ENCODE results near the gene BRD3.

DNA sequence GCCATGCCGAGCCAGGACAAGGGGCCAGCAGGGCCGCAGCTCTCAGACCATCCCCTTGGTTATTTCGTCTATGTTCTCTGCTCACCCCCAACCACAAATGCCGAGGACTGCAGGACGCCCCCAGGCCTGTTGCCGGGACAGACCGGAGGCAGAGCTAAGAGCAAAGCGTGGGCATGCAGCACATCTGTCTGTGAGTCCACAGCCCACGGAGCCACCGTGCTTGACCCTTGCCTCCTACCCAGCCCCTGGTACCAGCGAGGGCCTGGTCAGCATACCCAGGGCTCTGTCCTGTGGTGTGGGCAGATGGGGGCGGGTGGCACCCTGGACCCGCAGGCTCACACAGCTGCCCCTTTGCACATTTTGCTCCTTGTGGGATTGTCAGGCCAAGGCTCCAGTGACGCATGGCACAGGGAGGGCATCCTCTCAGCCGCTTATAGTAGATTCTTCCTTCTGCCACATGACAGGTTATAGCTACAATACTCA, 4.7 kb downstream of the BRD3 start:
- TF ChIP-seq, protein P1, sequence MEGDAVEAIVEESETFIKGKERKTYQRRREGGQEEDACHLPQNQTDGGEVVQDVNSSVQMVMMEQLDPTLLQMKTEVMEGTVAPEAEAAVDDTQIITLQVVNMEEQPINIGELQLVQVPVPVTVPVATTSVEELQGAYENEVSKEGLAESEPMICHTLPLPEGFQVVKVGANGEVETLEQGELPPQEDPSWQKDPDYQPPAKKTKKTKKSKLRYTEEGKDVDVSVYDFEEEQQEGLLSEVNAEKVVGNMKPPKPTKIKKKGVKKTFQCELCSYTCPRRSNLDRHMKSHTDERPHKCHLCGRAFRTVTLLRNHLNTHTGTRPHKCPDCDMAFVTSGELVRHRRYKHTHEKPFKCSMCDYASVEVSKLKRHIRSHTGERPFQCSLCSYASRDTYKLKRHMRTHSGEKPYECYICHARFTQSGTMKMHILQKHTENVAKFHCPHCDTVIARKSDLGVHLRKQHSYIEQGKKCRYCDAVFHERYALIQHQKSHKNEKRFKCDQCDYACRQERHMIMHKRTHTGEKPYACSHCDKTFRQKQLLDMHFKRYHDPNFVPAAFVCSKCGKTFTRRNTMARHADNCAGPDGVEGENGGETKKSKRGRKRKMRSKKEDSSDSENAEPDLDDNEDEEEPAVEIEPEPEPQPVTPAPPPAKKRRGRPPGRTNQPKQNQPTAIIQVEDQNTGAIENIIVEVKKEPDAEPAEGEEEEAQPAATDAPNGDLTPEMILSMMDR (conservative IDR thresholded peaks at IDR 0.05) = no peak
- no peak for TF ChIP-seq EZH2 (IDR thresholded peaks at IDR 0.05; ENCODE audit: low read depth)
